H1 (cell line): Measurements from ENCODE around the gene CNGA4. TPM values are rescaled to one million over a fixed set of nuclear protein-coding genes. Genes with fewer than 3 reads are reported as not detected.

ENCODE experiments used
- CTCF ChIA-PET: fragments of 300-600 bp; sonication (Branson Sonifier 250); formaldehyde crosslinking; loops from one replicate; lab custom pipeline; 2021; ENCODE audit not compliant: partially characterized antibody; lab: Charles Lee
- POLR2A ChIA-PET: fragments of 300-600 bp; sonication (Branson Sonifier 250); formaldehyde crosslinking; loops from one replicate; lab custom pipeline; 2021; ENCODE audit warnings: inconsistent platforms; ENCODE audit not compliant: partially characterized antibody; lab: Charles Lee
- DNase-seq, 2 experiments: peaks; one replicate each; pipeline versions ENCODE4 v3.0.0 to v3.0.0-alpha.2; 2010 to 2022; ENCODE audit warnings: low spot score in 2 of 2, low read depth in 1 of 2, mixed read lengths in 1 of 2
- FAIRE-seq: peaks from 2 replicates; lab custom pipeline; 2011; peaks lifted over from hg19 to GRCh38; lab: Jason Lieb, UNC
- H2AFZ ChIP-seq: 2 replicates; pipeline ENCODE4 v1.8.1; 2012; ENCODE audit warnings: low read length, inconsistent platforms
- H2AK5ac ChIP-seq: 2 replicates; pipeline ENCODE4 v1.6.1; 2013; ENCODE audit warnings: low read depth, low read length
- H2BK120ac ChIP-seq: replicated peaks from 2 replicates; pipeline ENCODE3; 2013; ENCODE audit warnings: low read depth, low read length, inconsistent platforms
- H2BK12ac ChIP-seq: 2 replicates; pipeline ENCODE4 v1.6.1; 2013; ENCODE audit warnings: low read depth, low read length
- H2BK15ac ChIP-seq: 2 replicates; pipeline ENCODE4 v1.6.1; 2013; ENCODE audit warnings: low read length
- H2BK20ac ChIP-seq: 2 replicates; pipeline ENCODE4 v1.6.1; 2013; ENCODE audit warnings: low read length
- H2BK5ac ChIP-seq: 2 replicates; pipeline ENCODE4 v1.6.1; 2013; ENCODE audit warnings: low read depth, low read length
- H3K14ac ChIP-seq: 2 replicates; pipeline ENCODE4 v1.6.1; 2013; ENCODE audit warnings: inconsistent platforms; ENCODE audit not compliant: insufficient read length
- H3K18ac ChIP-seq: 2 replicates; pipeline ENCODE4 v1.6.1; 2013; ENCODE audit warnings: low read length; ENCODE audit errors: extremely low read depth
- H3K23ac ChIP-seq: 2 replicates; pipeline ENCODE4 v1.6.1; 2013; ENCODE audit warnings: inconsistent platforms; ENCODE audit not compliant: insufficient read length
- H3K23me2 ChIP-seq: 2 replicates; pipeline ENCODE4 v1.6.1; 2013; ENCODE audit warnings: low read depth, low read length
- H3K27ac ChIP-seq: 2 replicates; pipeline ENCODE4 v1.6.1; 2011; ENCODE audit warnings: low read depth, low read length, inconsistent platforms
- H3K27me3 ChIP-seq, 4 experiments: replicated peaks in 1 of 4; 1 replicate in 1 of 4; 2 replicates in 3 of 4; pipeline versions ENCODE4 v1.6.1 to v1.8.1; 2011 to 2013; ENCODE audit warnings: low read length in 3 of 4, mild to moderate bottlenecking in 3 of 4, inconsistent platforms in 2 of 4, mixed read lengths in 2 of 4, moderate library complexity in 1 of 4; ENCODE audit not compliant: control insufficient read depth in 3 of 4, insufficient read depth in 3 of 4; ENCODE audit errors: extremely low read depth in 1 of 4
- H3K36me3 ChIP-seq, 4 experiments: 2 replicates each; pipeline versions ENCODE4 v1.6.1 to v1.8.1; 2011 to 2013; ENCODE audit warnings: mild to moderate bottlenecking in 4 of 4, low read length in 3 of 4, moderate library complexity in 2 of 4, control low read depth in 1 of 4, inconsistent platforms in 1 of 4; ENCODE audit not compliant: insufficient read depth in 4 of 4, control insufficient read depth in 2 of 4
- H3K4ac ChIP-seq: replicated peaks from 2 replicates; pipeline ENCODE3; 2013; ENCODE audit warnings: low read length, low read depth, mixed read lengths, inconsistent platforms; ENCODE audit not compliant: insufficient read length
- H3K4me1 ChIP-seq, 4 experiments: replicated peaks in 1 of 4; 1 replicate in 1 of 4; 2 replicates in 3 of 4; pipeline versions ENCODE4 v1.6.1 to v1.8.1; 2011 to 2013; ENCODE audit warnings: low read length in 3 of 4, inconsistent platforms in 2 of 4, mixed read lengths in 1 of 4; ENCODE audit not compliant: insufficient read depth in 4 of 4, control insufficient read depth in 3 of 4
- H3K4me2 ChIP-seq, 2 experiments: 2 replicates each; pipeline versions ENCODE4 v1.6.1 to v1.8.1; 2011 to 2013; ENCODE audit warnings: low read depth in 2 of 2, low read length in 2 of 2, control low read depth in 1 of 2, inconsistent platforms in 1 of 2, mild to moderate bottlenecking in 1 of 2; ENCODE audit not compliant: insufficient read depth in 1 of 2
- H3K4me3 ChIP-seq, 4 experiments: fragments of 200-600, 300-600 bp in 1 of 4; sonication (generic), shearing (Covaris generic), sonication (Bioruptor Twin) in 1 of 4; 2 replicates each; pipeline versions ENCODE4 v1.5.1 to v1.8.1; 2011 to 2016; ENCODE audit warnings: low read length in 4 of 4, low read depth in 3 of 4, control low read depth in 2 of 4, inconsistent platforms in 2 of 4, mild to moderate bottlenecking in 2 of 4, mixed read lengths in 1 of 4, moderate library complexity in 1 of 4; ENCODE audit not compliant: insufficient read depth in 2 of 4; ENCODE audit errors: extremely low read depth in 1 of 4
- H3K56ac ChIP-seq: replicated peaks from 2 replicates; pipeline ENCODE3; 2013; ENCODE audit warnings: low read depth, mild to moderate bottlenecking, mixed read lengths, low read length, inconsistent platforms; ENCODE audit not compliant: insufficient read length
- H3K79me1 ChIP-seq: 2 replicates; pipeline ENCODE4 v1.6.1; 2013; ENCODE audit warnings: low read depth, low read length, control low read depth
- H3K79me2 ChIP-seq, 2 experiments: 2 replicates each; pipeline versions ENCODE4 v1.6.1 to v1.8.1; 2012 to 2013; ENCODE audit warnings: low read length in 2 of 2, mild to moderate bottlenecking in 2 of 2, inconsistent platforms in 1 of 2; ENCODE audit not compliant: insufficient read depth in 2 of 2, control insufficient read depth in 1 of 2
- H3K9ac ChIP-seq, 4 experiments: replicated peaks in 1 of 4; 1 replicate in 1 of 4; 2 replicates in 3 of 4; pipeline versions ENCODE4 v1.6.1 to v1.8.1; 2011 to 2013; ENCODE audit warnings: low read depth in 3 of 4, low read length in 3 of 4, control low read depth in 2 of 4, mild to moderate bottlenecking in 2 of 4, moderate library complexity in 2 of 4, inconsistent platforms in 1 of 4; ENCODE audit errors: extremely low read depth in 1 of 4
- H3K9me3 ChIP-seq, 2 experiments: 2 replicates each; pipeline versions ENCODE4 v1.6.1 to v1.8.1; 2012 to 2013; ENCODE audit warnings: mild to moderate bottlenecking in 2 of 2, moderate library complexity in 2 of 2, control low read depth in 1 of 2, inconsistent platforms in 1 of 2, low read depth in 1 of 2, low read length in 1 of 2, mixed read lengths in 1 of 2; ENCODE audit not compliant: insufficient read depth in 2 of 2
- H4K20me1 ChIP-seq, 2 experiments: replicated peaks in 1 of 2; 2 replicates each; pipeline versions ENCODE3 to v1.8.1; 2011 to 2013; ENCODE audit warnings: inconsistent platforms in 2 of 2, low read length in 2 of 2, mild to moderate bottlenecking in 1 of 2; ENCODE audit not compliant: insufficient read depth in 2 of 2, control insufficient read depth in 1 of 2
- H4K5ac ChIP-seq: 2 replicates; pipeline ENCODE4 v1.6.1; 2013; ENCODE audit warnings: low read length, low read depth, mixed read lengths, inconsistent platforms; ENCODE audit not compliant: insufficient read length
- H4K8ac ChIP-seq: 2 replicates; pipeline ENCODE4 v1.8.0; 2013; ENCODE audit warnings: mild to moderate bottlenecking, moderate library complexity, low read length, inconsistent platforms; ENCODE audit not compliant: insufficient read depth; ENCODE audit errors: extremely low read depth
- H4K91ac ChIP-seq: replicated peaks from 2 replicates; pipeline ENCODE3; 2013; ENCODE audit warnings: low read length, mixed read lengths, inconsistent platforms; ENCODE audit not compliant: insufficient read length
- ATF3 ChIP-seq: IDR thresholded peaks from 2 replicates; pipeline ENCODE4 v1.6.1; 2011; ENCODE audit warnings: low read depth, mild to moderate bottlenecking, low read length; ENCODE audit not compliant: insufficient read depth
- BACH1 ChIP-seq: IDR thresholded peaks from 2 replicates; pipeline ENCODE4 v1.6.1; 2012; ENCODE audit warnings: low read length, improper control_type of control experiment
- BRCA1 ChIP-seq: IDR thresholded peaks from 2 replicates; pipeline ENCODE4 v1.6.1; 2012; ENCODE audit warnings: low read depth, low read length, improper control_type of control experiment
- HDAC2 ChIP-seq, 2 experiments: fragments of 300-600 bp in 1 of 2; sonication (generic) in 1 of 2; IDR thresholded peaks; 2 replicates each; pipeline ENCODE4 v1.6.1; 2011 to 2012; ENCODE audit warnings: low read depth in 2 of 2, low read length in 2 of 2, mild to moderate bottlenecking in 2 of 2, moderate library complexity in 2 of 2, borderline replicate concordance in 1 of 2, inconsistent platforms in 1 of 2
- KDM5A ChIP-seq: fragments of 200-600 bp; IDR thresholded peaks from 2 replicates; pipeline ENCODE4 v1.7.1; 2012; ENCODE audit warnings: mild to moderate bottlenecking, low read length, inconsistent platforms, mixed read lengths
- NANOG ChIP-seq: IDR thresholded peaks from 2 replicates; pipeline ENCODE4 v1.6.1; 2011; ENCODE audit warnings: low read length, low read depth, mild to moderate bottlenecking, inconsistent platforms; ENCODE audit not compliant: insufficient read depth, poor library complexity, severe bottlenecking
- PHF8 ChIP-seq: fragments of 200-600 bp; sonication (generic); conservative IDR thresholded peaks from 2 replicates; pipeline ENCODE4 v1.7.1; 2012; ENCODE audit warnings: low read depth, mild to moderate bottlenecking, inconsistent platforms, low read length, moderate library complexity
- SP4 ChIP-seq: IDR thresholded peaks from 2 replicates; pipeline ENCODE4 v1.6.1; 2012; ENCODE audit warnings: low read length, inconsistent platforms
- SRF ChIP-seq: IDR thresholded peaks from 2 replicates; pipeline ENCODE4 v1.6.1; 2011; ENCODE audit warnings: mild to moderate bottlenecking, low read depth, low read length, moderate library complexity
- TEAD4 ChIP-seq: IDR thresholded peaks from 2 replicates; pipeline ENCODE4 v1.6.1; 2012; ENCODE audit warnings: low read depth, low read length, inconsistent platforms, mixed read lengths
- YY1 ChIP-seq: IDR thresholded peaks from 2 replicates; pipeline ENCODE4 v1.6.1; 2011; ENCODE audit warnings: low read depth, mild to moderate bottlenecking, low read length
- ZNF274 ChIP-seq: IDR thresholded peaks from 2 replicates; pipeline ENCODE4 v1.7.0; 2012; ENCODE audit warnings: low read length, borderline replicate concordance; ENCODE audit errors: extremely low read depth
- WGBS, 2 experiments: shearing (Covaris generic) in 1 of 2; methylation state at CpG; one replicate each; pipeline versions ENCODE4 v1.1.6 to v1.1.7; 2013 to 2015; ENCODE audit warnings: low lambda C conversion rate in 2 of 2, mixed read lengths in 2 of 2, inconsistent platforms in 1 of 2, low coverage in 1 of 2, missing lambda C conversion rate in 1 of 2; ENCODE audit not compliant: insufficient replicate concordance in 2 of 2, insufficient coverage in 1 of 2, insufficient read length in 1 of 2; ENCODE audit errors: extremely low coverage in 1 of 2, missing lambda C conversion rate in 1 of 2; 5-methylcytosine and 5-hydroxymethylcytosine counted together
- polyA plus RNA-seq, 7 experiments: library from polyadenylated mRNA; depleted of rRNA in 3 of 7; stranded (reverse) in 5 of 7; unstranded in 2 of 7; fragments of >200 nt in 5 of 7; fragments of 200-250 nt in 2 of 7; gene quantifications; 1 replicate in 5 of 7; 2 replicates in 1 of 7; 4 replicates in 1 of 7; pipeline versions ENCODE4 v1.2.1 to v1.2.3, GENCODE V29; 2011 to 2013; ENCODE audit warnings: missing spikeins in 2 of 7, mixed read lengths in 2 of 7
- total RNA-seq: library from RNA; stranded (reverse); fragmentation: NEBNext Ultra II Directional; extraction: Animal tissue kit (Norgen Biotek cat#: 25700); gene quantifications from 2 replicates; pipeline ENCODE4 v1.2.1, GENCODE V29; 2021
- TF ChIP-seq, protein P1 (sequence below): IDR thresholded peaks from 2 replicates; pipeline ENCODE4 v1.6.1; 2011; ENCODE audit warnings: low read length, improper control_type of control experiment

The CNGA4 gene
- total and polyA plus RNA-seq, 2 of the 8 experiments (the other 6 are each of a cell fraction or from before 2014, with no cell fraction given), result 0.29 TPM; not detected in 1

DNA sequence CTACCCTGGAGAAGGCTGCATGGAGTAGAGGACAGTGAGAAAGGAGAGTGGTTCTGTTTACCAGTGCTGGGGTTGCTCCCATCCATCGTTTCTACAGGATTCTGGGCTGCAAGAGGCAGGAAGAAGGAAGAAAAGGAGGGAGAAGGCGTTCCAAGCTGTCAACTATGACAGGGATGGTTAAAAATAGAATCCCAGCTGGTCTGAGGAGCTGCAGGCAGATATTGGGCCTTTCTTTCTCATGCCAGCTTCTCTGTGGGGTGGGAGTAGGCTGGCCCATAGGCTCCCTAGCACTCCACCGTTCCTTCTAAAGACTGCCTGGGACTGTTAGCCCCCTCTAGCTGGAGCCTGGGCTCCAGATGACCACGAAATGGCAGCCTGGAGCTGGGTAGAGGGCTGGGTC, 34.3 kb downstream of the CNGA4 start:
- DNase-seq (no peak), FAIRE-seq (no peak)
- CTCF ChIA-PET, result interaction anchor here (0.6 to 8.6 kb wide), 13 partner anchors 9 to 250 kb away, joined by 3 to 112 read pairs (median 5); no protein-coding TSS in a partner anchor
- H3K4ac ChIP-seq, result no peak overlapping the region
- no peak overlapping the region for H3K23ac ChIP-seq
- POLR2A ChIA-PET, result no interaction called here
- peaks cover 0 to 4% (median 0%) of the 10 kb centered on the region in 4 experiments; a peak in 1 of 7 replicates for H3K4me1 ChIP-seq
- H2BK15ac ChIP-seq, result no peak overlapping the region
- H3K14ac ChIP-seq, result no peak overlapping the region
- H2BK20ac ChIP-seq, result no peak overlapping the region
- no peaks in the 10 kb centered on the region for H3K9me3 ChIP-seq
- no peak overlapping the region for H4K5ac ChIP-seq
- H4K20me1 ChIP-seq, result no peaks in the 10 kb centered on the region
- WGBS, 2 experiments, result 84% methylated on average over 4 of the region's 4 CpGs; no CpG with 5 or more reads in 1 of the 2 experiments
- H3K27me3 ChIP-seq, result no peaks in the 10 kb centered on the region; a peak in 1 of 7 replicates
- no peak overlapping the region for H2AFZ ChIP-seq
- H2BK120ac ChIP-seq, result no peak overlapping the region
- H3K79me1 ChIP-seq, result no peaks in the 10 kb centered on the region
- no peak overlapping the region for H3K4me2 ChIP-seq
- no peak overlapping the region for H4K8ac ChIP-seq
- H3K23me2 ChIP-seq, result no peaks in the 10 kb centered on the region
- H3K18ac ChIP-seq, result no peak overlapping the region
- no peak overlapping the region for H2AK5ac ChIP-seq
- no peak overlapping the region for H3K9ac ChIP-seq
- H2BK12ac ChIP-seq, result no peak overlapping the region
- no peak overlapping the region for H3K4me3 ChIP-seq
- no peak overlapping the region for H3K27ac ChIP-seq
- H3K36me3 ChIP-seq, result no peaks in the 10 kb centered on the region
- H2BK5ac ChIP-seq, result no peak overlapping the region
- H4K91ac ChIP-seq, result no peak overlapping the region
- no peaks in the 10 kb centered on the region for H3K79me2 ChIP-seq
- H3K56ac ChIP-seq, result no peak overlapping the region
- no peak for TF ChIP-seq NANOG
- TF ChIP-seq ATF3, result no peak
- no peak for TF ChIP-seq HDAC2 (IDR thresholded peaks at IDR 0.05; ENCODE audit: borderline replicate concordance in 1 of 2, low read depth in 2 of 2, low read length in 2 of 2)
- no peak for TF ChIP-seq SRF
- no peak for TF ChIP-seq ZNF274
- no peak for TF ChIP-seq SP4
- TF ChIP-seq BACH1, result no peak
- TF ChIP-seq KDM5A, result no peak
- no peak for TF ChIP-seq BRCA1
- TF ChIP-seq PHF8, result no peak
- TF ChIP-seq, protein P1, sequence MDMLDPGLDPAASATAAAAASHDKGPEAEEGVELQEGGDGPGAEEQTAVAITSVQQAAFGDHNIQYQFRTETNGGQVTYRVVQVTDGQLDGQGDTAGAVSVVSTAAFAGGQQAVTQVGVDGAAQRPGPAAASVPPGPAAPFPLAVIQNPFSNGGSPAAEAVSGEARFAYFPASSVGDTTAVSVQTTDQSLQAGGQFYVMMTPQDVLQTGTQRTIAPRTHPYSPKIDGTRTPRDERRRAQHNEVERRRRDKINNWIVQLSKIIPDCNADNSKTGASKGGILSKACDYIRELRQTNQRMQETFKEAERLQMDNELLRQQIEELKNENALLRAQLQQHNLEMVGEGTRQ, result no peak
- TF ChIP-seq TEAD4, result no peak
- TF ChIP-seq YY1, result no peak
